ENCODE data around the gene PTPRB.

The PTPRB gene

DNA sequence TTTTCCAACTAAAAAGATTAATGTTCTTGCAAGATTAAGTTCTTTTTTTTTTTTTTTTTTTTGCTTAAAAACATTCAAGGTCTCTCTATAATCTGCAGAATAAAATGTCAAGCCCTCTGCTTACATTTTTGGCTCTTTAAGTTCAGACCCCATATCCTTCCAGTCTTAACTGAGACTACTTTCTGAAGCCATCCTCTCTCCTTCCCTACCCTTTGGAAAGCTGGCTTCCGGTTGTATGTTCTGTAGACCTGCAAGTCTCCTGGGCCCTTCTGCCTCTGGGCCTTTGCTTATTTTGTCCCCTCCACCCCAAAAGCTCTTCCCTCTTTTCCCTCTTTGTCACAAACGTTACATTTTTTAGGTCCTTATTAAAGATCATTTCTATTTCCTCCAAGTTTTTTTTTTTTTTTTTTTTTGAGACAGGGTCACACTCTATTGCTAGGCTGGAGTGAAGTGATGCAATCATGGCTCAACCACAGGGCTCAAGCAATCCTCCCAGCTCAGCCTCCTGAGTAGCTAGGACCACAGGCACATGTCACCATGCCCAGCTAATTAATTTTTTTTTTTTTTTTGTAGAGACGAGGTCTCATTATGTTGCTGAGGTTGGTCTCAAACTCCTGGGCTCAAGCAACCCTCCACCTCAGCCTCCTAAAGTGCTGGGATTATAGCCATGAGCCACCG, 46.5 kb downstream of the PTPRB start:
- no peak for DNase-seq

DNA sequence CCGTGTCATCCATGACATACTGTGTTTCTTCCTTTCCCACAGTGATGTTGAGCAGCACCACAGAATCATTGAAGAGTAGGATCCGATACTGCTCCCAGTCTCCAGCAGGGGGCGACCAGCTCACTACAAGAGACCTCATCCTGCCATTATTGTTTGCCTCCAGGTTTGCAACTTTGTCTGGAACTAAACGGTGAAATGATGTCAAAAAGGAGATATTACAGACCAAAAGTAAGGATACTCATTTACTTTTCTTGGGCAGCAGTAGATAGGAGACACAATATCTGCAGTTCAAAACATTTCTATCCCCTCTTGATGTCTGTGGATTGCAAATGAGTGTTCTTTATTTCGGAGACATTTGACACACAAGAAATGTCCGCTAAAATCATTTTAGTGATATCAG, 47.2 kb downstream of the PTPRB start:
- no peak for DNase-seq

DNA sequence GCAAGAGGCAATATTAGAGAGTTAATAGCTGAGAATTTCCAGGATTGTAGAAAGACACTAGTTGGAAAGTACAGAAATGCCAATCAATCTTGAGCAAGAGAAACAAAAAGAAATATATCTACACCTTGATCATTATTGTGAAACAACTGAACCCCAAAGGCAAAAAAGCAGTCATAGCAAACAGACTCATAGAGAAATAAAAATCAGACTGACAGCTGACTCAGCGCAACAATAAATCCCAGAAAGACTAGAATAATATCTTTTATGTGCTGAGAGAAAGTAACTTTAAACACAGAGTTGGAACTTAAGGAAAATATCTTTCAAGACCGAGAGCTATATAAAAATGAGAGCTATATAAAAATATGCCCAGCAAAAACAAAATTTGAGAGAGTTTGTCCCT, 52.9 kb downstream of the PTPRB start:
- no peak for DNase-seq

DNA sequence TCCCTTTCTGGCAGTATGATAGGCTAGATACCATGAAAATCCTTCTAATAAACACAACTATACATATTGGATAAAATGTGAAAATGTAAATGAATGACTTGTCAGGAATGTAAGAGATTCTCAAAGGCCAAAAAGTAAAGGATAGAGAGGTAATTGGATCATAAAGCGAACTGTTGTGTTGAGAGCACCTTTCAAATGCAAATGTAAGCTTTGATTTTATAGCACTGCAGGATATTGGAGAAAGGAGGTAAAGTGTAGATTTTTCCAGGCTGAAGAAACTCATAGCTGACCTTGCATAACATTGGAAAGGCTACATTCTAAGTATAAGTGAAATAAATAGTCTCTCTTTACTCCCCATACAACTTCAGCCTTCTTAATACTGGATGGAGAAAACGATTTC, 54.0 kb downstream of the PTPRB start:
- no peak for DNase-seq

DNA sequence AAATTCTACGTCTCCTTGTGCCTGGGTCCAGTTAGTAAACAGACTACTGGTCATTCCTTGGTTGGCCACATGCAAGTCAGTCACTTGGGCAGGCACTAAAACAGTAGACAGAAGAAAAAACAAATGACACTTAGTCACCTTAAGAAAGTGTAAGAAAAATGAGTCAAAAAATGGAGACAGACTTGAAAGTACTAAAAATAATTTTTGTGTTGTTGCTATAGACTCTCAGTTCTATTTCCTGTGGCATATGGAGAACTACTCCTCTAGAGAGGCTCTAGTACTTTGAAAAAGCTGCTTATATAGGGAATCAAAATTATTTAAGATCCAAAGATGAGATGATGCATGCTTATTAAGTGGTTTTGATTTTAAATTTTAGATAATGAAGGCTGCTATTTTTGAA, 56.0 kb downstream of the PTPRB start:
- no peak for DNase-seq

DNA sequence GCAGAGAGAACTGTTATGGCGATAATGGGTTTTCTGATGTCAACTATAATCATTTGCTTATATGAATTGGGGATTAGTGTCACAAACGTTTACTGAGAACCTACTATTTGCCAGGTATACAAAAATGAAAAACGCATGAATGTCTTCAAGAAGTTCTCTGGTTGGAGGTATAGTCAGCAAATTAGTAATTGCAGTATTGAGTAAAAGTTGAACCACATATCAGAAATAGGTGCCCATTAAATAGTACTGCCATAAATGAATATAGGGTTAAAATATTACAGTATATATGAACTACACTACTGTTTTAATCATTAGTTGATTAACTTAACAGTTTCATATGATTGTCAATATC, 60.0 kb downstream of the PTPRB start:
- DNase-seq, result no peak

DNA sequence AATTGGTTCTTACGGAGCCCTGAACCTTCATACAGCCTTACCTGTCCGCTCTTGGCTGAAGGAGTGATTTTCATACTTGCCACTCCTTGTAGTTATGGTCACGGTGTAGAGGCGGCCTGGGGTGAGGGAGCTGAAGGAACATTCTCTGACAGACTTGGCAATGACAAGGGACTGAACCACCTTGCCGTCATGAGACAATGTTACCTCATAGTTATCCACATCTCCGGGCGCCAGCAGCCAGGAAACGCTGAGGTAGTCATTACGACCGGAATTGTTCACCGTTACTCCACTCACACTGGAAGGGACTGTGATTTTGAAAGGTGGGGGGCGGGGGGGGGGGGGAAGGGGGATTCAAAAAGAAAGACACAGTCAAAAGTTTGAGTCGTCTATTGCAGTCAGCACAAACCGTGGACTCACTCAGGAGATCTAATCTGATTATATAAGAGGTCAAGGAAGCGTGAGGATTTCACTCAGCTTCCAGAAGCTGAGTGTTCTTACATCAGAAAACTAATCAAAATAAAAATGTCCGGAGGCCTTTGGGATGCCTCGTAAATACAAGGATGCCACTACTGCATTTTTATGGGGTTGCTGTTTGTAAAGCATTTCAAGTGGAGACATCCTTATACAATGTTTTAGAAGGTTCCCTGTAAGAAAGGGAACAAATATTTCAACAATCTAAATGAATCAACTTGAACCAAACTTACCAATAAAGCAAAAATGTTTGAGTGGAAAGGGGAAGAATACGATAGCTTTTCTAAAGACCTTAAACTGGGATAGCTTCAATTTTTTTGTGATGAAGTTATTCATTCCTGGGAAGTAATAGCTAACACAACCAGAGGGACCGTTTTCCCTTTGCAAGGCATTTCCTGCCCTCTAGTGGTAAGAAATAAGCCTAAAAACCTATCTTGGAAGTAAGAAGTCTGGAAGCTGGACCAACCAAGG, 60.6 kb downstream of the PTPRB start:
- DNase-seq, result no peak

DNA sequence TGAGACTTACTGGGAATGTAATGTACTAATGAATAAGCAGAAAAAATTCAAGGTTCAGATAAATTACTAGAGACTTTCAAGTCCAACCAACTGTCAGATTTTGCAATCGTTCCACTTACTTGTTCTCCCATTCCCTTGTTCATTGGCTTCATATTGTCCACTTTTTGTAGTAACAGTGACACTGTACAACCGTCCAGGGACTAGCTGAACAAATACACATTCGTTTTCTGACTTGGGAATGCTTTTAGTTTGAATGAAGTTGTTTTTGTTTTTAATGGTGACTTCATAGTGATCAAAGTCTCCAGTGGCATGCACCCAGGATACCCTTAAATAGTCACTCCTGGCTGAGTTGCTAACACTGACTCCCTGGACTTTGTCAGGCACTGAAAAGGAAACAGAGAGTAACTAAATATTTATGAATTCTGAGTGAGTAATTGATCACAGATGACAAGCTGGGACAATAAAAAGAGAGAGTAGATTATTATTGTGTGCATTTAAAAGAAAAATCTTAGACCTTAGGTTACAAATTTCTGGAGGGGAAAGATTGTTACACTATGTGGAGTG, 65.4 kb downstream of the PTPRB start:
- no peak for DNase-seq

DNA sequence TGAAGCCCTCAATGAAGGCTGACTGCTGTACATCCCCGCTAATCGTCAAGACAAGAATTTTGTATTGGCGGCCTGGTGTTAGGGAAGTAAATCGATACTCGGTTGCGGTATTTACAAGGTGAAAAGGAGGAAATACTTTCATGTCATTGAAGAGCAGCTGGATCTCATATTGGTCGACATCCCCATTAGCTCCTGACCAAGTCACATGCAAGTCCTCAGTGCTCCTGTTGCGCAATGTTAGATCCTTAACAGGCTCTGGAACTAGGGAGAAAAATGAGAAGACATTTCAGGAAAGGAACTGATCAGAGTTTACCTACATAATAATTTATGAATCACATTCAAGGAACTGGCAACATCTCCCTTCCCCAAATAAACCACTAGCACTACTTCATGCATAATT, 66.2 kb downstream of the PTPRB start:
- no peak for DNase-seq

DNA sequence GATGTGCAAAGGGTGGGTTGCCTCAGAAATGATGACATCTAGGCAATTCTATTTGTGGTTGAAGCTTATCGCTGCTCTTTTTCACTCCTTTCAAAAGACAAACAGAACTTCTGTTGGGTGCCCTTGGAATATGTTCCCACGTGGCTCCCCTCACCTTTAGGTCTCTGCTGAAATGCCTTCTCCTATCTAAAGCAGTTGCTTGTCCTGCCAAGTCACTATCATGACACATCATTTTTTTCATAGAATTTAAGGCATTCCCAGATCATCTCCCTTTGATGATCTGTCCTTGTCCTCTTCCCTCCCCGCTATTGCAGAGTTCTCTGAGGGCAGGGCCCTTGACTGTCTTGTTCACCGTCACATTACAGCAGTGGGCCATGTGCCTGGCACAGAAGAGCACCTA, 75.7 kb downstream of the PTPRB start:
- DNase-seq, result no peak

DNA sequence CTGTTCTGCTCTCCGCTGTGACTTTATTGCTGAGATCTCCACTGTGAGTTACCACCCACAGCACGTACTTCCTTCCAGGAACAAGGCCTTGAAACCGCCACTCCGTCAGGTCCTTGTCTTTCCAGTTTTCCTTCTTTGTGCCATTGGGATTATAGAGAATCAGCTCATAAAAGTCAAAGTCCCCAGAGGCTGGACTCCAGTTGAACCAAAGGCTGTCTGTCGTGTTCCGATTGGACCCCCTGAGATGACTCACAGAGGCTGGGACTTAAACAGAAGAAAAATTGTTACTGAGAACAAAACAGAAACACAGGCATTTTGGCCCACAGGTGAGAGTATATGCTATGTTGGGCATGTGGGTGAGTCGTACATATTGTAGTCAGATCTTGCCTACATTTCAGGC, 76.6 kb downstream of the PTPRB start:
- DNase-seq, result no peak

DNA sequence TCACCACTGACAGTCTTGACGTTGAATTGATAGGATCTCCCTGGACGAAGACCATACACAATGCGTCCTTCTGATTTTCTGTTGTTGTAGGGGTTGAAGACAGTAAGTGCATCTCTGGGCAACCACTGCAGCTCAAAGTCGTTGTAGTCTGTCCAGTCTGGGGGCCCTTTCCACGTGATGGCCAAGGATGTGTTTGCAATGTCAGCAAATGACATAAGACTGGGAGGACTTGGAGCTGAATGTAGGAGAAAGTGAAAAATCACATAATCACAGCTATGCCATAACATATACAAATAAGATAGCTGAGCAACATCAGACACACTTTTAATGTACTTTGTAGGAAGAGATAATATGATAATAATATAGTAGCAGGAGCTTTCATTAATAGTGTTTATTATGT, 77.8 kb downstream of the PTPRB start:
- DNase-seq, result no peak

DNA sequence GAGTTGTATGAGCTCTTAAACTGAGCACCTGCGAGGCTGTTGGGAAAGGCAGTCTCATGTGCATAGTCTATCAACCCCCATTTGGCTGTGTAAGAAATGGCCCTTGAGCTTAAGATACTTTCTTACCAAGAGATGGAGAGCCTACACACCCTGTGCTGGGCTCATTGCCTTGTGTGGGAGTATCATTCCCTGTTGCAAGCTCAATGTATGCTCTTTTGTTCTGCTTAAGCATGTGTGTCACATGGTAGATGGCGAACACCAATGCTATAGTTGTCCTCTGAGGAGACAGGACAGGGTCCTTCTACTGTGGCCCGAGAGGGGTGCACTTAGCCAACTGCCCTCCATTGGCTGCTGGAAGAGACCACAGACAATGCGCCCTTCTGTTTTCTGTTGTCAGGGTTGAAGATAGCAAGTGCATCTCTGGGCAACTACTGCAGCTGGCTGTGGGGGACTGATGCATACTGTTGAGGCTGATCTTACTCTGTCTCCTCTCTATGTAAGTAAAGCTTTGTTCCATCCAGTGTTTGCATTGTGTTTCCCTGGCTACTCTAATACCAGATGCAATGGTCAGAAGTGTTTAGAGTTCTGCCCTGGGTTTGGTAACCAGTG, 79.5 kb downstream of the PTPRB start:
- DNase-seq, result no peak

DNA sequence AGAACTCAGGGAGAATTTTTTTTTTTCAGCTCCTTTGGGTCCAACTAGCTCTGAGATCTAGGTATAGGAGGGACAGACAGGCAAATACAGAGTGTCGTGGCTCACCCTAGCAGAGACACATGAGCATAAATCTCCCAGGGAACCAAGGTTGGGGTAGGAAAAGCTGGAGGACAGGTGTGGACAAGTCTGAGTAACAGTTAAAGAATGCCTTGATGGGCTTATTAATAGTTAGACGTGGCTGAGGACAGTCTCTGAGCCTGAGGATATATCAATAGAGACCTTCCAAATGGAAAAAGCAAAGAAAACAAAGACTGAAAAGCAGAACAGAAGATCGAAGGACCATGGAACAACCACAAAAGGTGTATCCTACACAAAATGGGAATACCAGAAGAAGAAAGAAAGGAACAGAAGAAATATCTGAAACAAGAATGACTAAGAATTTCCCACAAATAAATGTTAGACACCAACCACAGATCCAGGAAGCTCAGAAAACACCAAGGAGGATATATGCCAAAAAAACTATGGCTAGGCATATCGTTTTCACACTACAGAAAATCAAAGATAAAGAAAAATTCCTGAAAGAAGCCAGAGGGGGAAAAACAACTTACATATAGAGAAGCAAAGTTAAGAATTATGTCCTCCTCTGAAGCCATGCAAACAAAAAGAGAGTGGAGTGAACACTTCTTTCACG, 80.9 kb downstream of the PTPRB start:
- no peak for DNase-seq

DNA sequence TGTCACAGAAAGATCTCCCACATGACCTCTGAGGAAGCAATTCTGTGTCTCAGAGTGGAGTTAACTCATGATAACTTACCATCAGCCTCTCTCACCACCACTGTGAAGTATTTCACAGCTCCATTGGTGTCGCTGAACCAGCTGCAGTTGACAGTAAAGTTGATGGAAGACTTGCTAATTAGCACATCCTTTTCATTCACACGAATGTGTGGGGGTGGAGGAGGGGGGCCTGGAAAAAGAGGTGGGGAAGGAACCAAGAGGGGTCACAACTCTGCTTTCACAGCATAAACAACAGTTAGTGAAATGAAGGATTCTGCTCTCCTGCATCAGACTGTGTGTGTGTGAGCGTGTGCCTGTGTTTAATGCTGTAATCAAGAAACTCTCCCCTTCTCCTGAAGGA, 82.1 kb downstream of the PTPRB start:
- no peak for DNase-seq

DNA sequence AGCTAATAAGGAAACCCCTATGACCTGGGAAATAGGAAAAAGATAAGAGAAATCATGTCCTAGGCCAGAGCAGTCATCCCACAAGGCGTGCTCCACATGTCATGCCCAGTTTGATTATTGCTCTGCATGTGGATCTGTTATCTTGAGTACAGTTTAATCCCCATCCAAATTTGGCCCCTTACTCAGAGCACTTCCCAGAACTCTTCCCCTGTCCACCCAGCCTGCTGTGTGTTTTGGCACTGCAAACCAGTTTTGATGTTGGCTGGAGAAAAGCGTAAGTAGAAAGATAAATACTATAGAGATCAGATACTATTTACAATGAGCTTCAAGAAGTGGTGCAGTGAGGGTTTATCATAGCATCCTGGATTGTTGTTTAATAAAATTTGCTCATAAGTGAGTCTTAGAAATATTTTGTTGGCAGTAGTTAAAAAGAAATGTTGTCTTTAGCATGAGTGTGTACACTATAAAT, 83.8 kb downstream of the PTPRB start:
- DNase-seq, result no peak

DNA sequence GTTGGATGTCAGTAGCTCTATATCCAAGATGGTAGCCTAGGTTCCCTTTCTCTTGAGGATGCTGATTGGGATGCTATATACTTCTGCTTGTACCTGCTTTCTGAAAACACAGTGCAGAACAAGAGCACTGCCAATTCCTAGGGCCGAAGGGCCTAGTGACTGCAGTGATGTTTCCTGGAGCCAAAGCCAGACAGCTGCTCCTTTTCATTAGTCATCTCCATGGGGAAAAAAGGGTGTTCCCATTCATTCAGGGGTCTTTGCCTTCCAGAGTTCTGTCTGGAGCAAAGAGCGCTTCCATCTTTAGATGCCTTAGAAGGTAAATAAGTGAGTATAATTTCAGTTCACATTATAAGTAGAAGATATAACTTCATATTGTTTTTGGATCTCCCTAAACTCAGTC, 85.5 kb downstream of the PTPRB start:
- no peak for DNase-seq

DNA sequence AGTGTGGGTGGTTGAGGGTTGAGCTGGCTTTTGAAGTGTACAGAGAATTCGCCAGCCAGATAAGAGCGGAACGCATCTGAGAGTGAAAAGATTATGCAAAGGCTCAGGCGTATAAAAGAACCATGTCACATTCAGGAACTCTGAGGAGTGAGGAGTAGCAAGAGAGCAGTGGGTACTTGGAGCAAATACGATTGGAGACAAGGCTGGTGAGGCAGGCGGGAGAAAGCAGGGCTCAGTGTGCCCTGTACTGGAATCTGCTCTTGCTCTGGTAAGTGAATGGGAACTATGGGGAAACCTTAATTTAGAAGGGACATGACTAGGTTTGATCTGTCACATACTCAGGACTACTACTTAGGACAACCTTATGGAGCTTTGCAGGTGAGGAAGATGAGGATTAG, 87.0 kb downstream of the PTPRB start:
- no peak for DNase-seq

DNA sequence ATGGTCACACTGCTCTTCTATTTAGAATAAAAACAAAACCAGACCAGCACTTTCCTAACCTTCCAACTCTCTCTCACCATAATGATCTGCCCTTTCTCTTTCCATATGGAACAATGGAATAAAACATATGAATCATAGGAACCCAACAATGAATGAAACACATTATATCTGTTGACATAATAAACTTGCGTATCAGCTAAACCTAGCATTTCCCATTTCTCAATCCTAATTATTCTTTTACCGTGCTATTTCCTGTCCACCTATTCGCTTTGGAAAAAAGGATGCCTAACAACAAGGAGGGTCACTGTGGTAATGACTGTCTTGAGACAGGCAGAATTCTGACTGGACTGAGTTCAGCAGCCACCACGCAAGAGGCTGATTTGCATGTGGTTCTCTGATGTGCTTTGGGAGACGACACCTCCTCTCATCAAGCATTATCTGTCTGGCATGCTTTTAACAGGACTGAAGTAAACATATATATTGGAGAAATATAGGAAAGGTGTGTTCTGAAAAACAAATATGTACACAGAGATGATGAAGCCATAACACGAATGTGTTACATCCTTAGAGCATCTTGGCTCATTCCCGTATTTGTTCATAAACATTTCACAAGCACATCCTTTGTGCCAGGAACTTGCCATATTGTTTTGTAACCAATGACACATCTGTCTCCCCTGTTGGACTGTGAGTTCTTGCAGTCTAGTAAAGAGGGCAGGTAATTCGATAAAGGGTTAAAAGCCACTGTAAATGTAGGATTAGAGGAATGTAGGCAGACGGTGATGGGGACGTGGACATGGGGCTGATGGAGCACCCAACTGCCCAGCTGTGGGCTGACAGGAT, 87.7 kb downstream of the PTPRB start:
- no peak for DNase-seq

DNA sequence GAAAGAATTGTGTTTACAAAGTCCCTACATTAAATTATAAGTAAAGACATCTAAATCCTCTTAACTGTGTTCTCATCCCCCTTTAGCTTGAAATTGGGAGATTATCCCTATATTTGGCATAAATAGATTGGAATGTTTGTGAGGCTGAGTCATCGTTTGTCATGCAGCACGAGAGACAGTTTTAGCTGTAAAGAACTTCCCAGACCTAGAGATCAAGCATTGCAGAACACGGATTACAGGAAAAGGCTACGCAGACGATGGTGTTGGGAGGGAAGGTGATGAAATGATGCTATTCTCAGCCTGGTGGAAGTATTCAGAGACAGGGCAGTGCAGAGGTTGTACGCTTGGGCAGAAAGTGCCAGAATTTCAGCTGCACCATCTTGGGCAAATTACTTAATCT, 93.8 kb downstream of the PTPRB start:
- DNase-seq, result no peak

DNA sequence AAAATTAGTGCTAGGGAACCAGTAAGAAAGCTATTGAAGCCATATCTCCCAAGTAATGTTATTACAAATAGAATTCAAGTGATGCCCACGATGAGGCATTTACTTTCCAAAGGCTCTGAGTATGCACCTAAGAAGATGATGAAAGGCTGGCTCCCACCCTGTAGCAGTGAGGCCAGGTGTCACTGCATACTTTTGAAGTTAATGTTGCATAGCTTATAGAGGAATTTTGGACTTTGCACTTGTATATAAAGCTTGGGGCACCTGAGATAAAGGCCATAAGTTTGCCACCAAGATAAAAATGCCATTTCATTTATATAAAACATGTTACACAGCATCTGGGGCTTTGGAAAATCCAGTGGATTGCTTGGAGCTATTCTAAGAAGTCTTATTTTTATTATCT, 96.2 kb downstream of the PTPRB start:
- no peak for DNase-seq

DNA sequence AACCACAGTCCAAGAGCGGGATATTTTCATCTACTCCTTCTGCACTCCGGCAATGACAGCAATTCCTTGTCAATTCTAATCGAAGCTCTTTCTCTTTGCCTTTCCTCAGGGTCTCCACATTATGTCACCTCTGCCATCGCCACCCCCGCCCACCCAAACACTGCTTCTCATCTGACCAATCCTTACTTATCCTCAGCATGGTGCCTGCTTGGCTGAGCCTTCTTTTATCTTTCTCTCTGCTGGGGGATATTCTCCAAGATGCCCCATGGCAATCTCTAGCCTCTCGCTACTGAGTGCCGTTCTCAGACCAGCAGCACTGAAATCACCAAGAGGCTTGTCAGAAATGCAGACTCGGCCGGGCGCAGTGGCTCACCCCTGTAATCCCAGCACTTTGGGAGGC, 100.6 kb downstream of the PTPRB start:
- no peak for DNase-seq

Data from cortex of kidney (tissue), 1 donor.